PC-9 (cell line): Measurements from ENCODE around the gene CHSY3.

ENCODE experiments used
- CTCF ChIP-seq: fragments of 200-600 bp; sonication (generic); conservative IDR thresholded peaks from 2 replicates; pipeline ENCODE4 v1.6.1; 2017; ENCODE audit warnings: mixed run types, antibody characterized with exemption, mild to moderate bottlenecking, moderate library complexity
- EZH2 ChIP-seq: fragments of 200-600 bp; sonication (generic); IDR thresholded peaks from 2 replicates; pipeline ENCODE4 v1.8.0; 2017; ENCODE audit warnings: antibody characterized with exemption, low read depth

- no peak for TF ChIP-seq CTCF
- TF ChIP-seq EZH2, result no peak
Measured at GRCh38 chr5:129902816-129903215, 1.4 kb upstream of the CHSY3 start.
